GM19372 (cell line): ENCODE measurements around the gene SBNO2.

ENCODE experiments used
- ATAC-seq: cut with Tn5 transposase; IDR thresholded peaks from one replicate; pipeline ENCODE4 v1.9.1; 2021; ENCODE audit warnings: mild to moderate bottlenecking, low read depth, moderate library complexity; ENCODE audit not compliant: unreplicated experiment

The SBNO2 gene

DNA sequence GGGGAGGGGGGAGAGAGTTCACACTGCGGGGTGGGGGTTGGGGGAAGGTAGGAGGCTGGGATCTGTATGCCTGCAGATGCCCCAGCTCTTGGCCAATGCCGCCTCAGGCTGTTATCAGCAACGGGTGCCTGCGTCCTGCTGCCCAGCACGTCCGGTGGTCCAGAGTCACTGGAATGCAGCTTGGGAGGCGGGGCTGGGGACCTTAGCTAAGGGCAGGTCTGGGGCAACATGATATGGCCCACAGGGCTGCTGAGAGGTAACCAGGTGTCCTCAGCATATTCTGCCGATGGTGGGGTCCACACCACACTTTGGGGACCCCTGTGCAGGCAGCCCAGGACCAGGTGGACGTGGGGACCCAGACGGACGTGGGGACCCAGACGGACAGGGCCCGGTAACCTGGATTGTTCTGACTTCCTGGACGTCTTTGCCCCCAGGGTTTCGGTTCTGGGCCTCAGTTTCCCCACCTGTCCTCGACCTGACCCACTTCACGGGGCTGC, 107.8 kb downstream of the SBNO2 start:
- ATAC-seq = no peak

DNA sequence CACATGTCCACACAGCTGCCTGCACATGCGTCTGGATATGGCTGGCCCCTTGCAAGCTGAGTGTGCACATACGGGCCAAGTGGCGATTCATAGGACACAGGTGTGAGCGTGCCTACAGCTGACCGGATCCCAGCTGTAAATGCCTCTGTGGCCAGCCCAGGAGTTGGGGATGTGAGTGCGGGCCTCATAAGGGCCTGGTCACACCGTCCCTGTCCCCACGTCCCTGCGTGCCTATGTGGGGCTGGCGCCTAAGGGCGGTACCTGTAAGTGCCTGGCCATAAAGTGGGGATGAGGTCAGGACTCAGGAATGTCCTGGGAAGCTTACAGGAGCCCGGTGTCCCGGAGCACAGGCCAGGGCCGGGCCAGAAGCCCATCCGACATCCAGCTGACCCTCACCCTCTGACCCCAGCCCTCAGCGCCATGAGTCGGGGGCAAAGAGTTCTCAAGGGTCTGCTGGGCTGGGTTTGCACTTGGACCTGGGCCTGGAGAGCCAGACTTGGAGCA, 108.4 kb downstream of the SBNO2 start:
- no peak for ATAC-seq

DNA sequence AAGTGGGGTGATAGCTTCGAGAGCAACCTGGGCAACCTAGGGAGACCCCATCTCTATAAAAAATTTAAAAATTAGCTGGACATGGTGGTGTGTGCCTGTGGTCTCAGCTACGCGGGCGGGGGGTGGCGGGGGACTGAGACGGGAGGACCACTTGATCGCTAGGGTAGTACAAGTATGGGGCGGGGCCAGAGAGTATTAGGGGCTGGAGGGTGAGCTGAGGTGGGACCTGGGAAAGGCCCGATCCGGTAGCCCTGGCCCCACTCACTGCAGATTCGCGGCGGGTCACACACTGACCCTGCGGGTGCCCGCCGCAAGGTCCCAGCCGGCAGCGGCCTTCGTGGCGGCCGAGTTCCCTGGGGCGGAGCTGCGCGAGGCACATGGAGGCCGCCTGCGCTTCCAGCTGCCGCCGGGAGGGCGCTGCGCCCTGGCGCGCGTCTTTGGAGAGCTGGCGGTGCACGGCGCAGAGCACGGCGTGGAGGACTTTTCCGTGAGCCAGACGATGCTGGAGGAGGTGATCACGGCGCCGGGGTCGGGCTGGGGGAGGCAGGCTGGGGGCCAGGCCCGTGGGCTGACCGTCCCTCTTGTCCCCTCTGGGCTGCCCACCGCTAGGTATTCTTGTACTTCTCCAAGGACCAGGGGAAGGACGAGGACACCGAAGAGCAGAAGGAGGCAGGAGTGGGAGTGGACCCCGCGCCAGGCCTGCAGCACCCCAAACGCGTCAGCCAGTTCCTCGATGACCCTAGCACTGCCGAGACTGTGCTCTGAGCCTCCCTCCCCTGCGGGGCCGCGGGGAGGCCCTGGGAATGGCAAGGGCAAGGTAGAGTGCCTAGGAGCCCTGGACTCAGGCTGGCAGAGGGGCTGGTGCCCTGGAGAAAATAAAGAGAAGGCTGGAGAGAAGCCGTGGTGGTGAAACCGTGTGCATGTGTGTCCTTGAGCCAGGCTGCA, 109.1 kb downstream of the SBNO2 start:
- ATAC-seq = no peak

DNA sequence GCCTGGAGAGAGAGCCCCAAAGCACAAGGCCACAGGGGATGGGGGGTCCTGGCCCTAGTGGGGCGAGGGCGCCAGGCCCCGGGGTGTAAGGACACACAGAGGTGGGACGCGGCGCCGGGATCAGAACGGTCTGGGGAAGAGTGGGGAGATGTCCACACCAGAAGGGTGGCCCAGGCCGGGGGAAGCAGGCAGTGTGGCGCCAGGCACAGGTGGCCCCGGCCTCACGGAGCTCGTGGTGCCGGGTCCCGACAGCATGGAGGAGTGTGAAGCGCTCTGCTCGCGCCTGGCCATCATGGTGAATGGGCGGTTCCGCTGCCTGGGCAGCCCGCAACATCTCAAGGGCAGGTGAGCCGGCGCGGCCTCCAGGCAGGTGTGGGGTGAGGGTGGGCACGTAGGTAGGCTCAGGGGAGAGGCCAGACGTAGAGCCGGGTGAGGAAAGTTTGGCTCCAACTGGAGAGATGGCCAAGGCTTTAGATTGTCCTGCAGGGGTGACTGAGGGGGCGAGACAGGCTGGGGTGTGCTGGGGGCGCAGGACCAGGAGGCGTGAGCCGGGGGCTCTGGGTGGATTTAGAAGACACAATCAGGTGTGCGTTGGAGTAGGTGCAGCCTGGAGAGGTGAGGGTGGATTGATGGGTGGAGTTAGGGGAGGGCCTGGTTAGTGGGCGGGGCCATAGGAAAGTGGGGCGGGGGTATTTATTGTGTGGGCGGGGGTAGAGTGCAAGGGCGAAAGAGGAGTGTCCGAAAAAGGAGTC, 110.0 kb downstream of the SBNO2 start:
- no peak for ATAC-seq

DNA sequence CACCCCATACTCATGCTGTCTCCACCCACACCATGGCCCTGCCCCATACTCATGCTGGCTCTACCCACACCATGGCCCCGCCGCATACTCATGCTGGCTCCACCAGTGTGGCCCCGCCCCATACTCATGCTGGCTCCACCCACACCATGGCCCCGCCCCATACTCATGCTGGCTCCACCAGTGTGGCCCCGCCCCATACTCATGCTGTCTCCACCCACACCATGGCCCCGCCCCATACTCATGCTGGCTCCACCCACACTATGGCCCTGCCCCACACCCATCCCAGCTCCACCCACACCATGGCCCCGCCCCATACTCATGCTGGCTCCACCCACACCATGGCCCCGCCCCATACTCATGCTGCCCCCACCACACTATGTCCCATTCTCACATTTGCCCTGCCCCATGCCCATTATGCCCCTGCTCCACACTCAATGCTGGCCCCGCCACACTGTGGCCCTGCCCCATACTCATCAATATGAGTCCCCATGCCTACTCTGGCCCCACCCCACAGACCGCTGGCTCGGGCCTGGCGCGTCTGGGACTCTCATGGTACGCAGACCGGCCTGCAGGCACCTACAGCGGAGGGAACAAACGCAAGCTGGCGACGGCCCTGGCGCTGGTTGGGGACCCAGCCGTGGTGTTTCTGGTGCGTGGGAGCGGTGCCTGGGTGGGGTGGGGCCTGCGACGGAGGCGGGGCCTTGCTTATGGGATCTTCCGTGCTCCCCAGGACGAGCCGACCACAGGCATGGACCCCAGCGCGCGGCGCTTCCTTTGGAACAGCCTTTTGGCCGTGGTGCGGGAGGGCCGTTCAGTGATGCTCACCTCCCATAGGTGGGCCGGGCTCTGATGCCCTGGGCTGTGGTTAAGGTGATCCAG, 110.8 kb downstream of the SBNO2 start:
- no peak for ATAC-seq

DNA sequence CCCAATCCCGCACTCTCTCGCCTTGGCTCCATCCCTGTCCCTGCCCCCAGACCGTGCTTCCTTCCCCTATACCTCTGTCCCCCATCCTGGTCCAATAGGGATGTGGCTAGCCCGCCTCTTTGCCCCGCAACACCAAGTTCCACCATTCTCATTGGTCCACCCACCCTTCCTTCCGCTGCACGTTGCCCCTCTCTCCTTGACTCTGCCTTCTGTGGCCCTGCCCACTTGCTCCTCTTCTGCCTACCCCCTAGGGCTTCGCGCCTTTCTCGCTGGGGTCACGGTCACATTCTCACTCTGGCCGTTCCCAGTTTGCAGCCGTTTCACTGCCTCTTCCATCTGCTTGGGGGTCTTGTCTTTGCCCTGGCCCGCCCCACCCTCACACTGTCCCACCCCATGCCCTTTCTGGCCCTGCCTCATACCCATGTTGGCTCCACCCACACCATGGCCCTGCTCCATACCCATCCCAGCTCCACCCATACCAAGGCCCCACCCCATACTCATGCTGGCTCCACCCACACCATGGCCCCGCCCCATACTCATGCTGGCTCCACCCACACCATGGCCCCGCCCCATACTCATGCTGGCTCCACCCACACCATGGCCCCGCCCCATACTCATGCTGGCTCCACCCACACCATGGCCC, 111.6 kb downstream of the SBNO2 start:
- ATAC-seq = no peak

DNA sequence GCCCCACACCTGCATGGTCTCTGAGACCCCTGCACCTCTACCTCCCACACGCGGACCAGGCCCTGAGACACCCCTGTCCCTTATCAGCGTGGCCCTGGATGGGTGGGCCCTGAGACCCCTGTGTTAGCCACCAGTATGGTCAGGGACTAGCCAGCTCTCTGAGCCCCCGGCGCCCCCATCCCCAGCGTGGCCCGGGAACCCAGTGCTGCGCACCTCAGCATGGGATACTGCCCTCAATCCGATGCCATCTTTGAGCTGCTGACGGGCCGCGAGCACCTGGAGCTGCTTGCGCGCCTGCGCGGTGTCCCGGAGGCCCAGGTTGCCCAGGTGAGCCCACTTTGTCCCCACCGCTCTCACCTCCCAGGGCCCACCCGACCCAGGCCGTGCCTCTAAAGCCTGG, 112.1 kb downstream of the SBNO2 start:
- no peak for ATAC-seq

DNA sequence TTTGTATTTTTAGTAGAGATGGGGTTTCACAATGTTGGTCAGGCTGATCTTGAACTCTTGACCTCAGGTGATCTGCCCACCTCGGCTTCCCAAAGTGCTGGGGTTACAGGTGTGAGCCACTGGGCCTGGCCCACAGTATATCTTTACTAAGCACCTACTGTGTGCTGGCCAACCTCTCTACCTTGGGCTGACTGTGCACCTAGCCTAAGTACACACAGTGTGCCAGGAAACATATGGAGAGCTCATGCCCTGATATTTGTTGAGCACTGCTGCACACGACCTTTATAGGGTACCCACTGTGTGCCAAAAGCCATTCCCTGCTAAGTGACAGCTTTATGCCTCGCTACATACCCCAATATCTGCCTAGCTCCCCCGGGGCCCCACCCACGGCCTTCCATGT, 113.4 kb downstream of the SBNO2 start:
- ATAC-seq = no peak

DNA sequence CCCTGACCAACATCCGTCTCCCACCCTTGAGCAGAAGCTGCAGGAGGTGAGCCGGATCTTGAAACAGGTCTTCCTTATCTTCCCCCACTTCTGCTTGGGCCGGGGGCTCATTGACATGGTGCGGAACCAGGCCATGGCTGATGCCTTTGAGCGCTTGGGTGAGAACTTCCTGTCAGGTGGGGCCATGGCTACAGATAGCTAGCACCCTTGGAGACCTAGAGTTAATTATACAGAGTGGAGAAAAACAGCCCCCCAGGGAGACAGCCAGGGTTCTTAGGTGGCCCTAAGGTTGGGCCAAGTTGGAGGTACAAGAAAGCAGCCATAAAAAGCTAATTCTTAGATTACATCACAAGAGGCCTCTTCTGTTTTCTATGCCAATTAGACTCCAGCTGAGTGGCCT, 116.0 kb downstream of the SBNO2 start:
- no peak for ATAC-seq
